Effector memory CD8-positive, alpha-beta T cell (primary cell): Measurements from ENCODE around the gene GCLM.

Experiments
- ATAC-seq: fragments of 150-1000 bp; cut with Tn5 transposase; replicated peaks from 2 replicates; pipeline ENCODE4 v1.10.0; 2021; ENCODE audit warnings: mild to moderate bottlenecking, moderate library complexity
- DNase-seq, 3 experiments: peaks; one replicate each; pipeline ENCODE4 v3.0.0; 2021
- H3K27ac Mint-ChIP-seq, 2 donors: one replicate each; pipeline ENCODE4 v1.8.0; 2022; ENCODE audit warnings: mild to moderate bottlenecking in 2 of 2, mixed read lengths in 2 of 2, moderate library complexity in 2 of 2
- H3K27me3 Mint-ChIP-seq, 2 donors: one replicate each; pipeline ENCODE4 v1.8.0; 2022; ENCODE audit warnings: mixed read lengths in 2 of 2
- H3K36me3 Mint-ChIP-seq: one replicate; pipeline ENCODE4 v1.8.0; 2022; ENCODE audit warnings: mild to moderate bottlenecking, moderate library complexity, mixed read lengths; ENCODE audit not compliant: insufficient read depth
- H3K4me1 Mint-ChIP-seq, 2 donors: one replicate each; pipeline ENCODE4 v1.8.0; 2022; ENCODE audit warnings: low read depth in 2 of 2, mixed read lengths in 2 of 2
- H3K4me3 Mint-ChIP-seq, 2 donors: one replicate each; pipeline ENCODE4 v1.8.0; 2022; ENCODE audit warnings: mild to moderate bottlenecking in 2 of 2, mixed read lengths in 2 of 2, moderate library complexity in 2 of 2
- H3K9me3 Mint-ChIP-seq, 2 donors: one replicate each; pipeline ENCODE4 v1.8.0; 2022; ENCODE audit warnings: mixed read lengths in 2 of 2

The GCLM gene

DNA sequence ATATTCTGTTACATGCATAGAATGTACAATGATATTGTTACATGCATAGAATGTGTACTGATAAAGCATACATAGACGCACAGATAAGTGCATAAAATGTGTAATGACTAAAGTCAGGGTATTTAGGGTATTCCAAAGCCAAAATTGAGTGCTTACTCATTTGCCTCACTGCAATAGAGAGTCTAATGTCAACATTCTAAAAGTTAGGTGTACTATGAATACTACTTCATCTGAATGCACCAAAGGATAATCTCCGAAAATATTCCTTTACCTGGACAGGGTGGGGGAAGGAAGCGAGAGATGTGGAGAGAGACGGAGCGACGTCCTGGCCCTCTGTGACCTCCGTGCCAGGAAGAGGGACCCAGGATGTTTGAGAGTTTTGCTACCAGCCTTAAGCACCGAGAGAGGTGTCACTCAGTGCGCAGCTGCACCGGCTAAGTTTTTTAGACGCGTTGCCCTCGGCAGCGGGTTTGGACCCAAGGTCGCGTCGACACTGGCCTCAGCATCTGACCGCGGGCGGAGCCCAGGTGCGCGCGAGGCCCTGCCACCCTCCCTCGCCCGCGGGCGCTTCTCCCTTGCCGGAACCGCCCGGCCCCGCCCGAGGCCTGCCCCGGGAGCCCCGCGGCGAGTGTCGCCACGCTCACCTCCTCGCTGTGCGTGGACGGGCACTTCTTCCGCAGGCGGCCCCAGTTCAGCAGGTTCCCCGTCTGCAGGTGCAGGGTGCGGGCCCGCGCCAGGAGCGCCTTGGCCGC, 660 bp downstream of the GCLM start:
- Mint-ChIP-seq H3K36me3 (peaks cover 15% of the 10 kb centered on the region), H3K4me3 (peak overlapping the region; percentile 84 to 89), H3K9me3 (no peaks in the 10 kb centered on the region), H3K27ac (peak overlapping the region; percentile 88 to 89), H3K27me3 (no peaks in the 10 kb centered on the region), H3K4me1 (peaks cover 27 to 40% of the 10 kb centered on the region in 2 donors)
- ATAC-seq (peak; percentile 46), DNase-seq (peak; percentile 42 to 47 (median 46))

- H3K27me3 Mint-ChIP-seq = no peaks in the 10 kb centered on the region
- DNase-seq (no peak), ATAC-seq (no peak)
- H3K4me3 Mint-ChIP-seq = peak overlapping the region; percentile 62 to 84
- peaks cover 27 to 40% of the 10 kb centered on the region in 2 donors for H3K4me1 Mint-ChIP-seq
- H3K27ac Mint-ChIP-seq = peak overlapping the region in 1 of 2 donors; percentile 88
- no peaks in the 10 kb centered on the region for H3K9me3 Mint-ChIP-seq
- peaks cover 15% of the 10 kb centered on the region for H3K36me3 Mint-ChIP-seq
Observed at GRCh38 chr1:93907718-93908117, 1.5 kb downstream of the GCLM start.

DNA sequence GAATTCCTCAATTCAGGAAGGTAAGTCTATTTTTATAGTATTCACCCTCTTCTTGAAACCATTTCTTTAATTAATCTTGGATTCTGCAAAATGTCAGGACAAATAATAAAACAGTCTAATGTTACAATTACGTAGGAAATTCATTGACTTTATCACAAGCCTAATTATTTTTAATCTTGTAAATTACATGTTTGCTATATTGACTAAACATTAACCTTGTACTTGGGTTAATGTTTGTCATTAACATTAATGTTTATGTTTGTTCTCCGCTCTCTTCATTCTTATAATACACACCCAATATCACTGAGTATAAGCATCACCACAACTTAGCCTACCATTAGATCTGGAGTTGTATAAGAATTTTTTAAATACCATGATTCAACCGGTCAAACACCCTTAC, 2.8 kb downstream of the GCLM start:
- Mint-ChIP-seq H3K4me3 (peak overlapping the region in 1 of 2 donors; percentile 84), H3K36me3 (peaks cover 15% of the 10 kb centered on the region), H3K9me3 (no peaks in the 10 kb centered on the region), H3K27me3 (no peaks in the 10 kb centered on the region), H3K27ac (peak overlapping the region in 1 of 2 donors; percentile 49), H3K4me1 (peaks cover 28 to 40% of the 10 kb centered on the region in 2 donors)
- ATAC-seq = no peak
- no peak for DNase-seq

GRCh38 chr1:93905734-93906133, 3.5 kb downstream of the GCLM start:
- H3K4me3 Mint-ChIP-seq = no peak overlapping the region
- ATAC-seq (no peak), DNase-seq (no peak)
- peaks cover 28 to 40% of the 10 kb centered on the region in 2 donors for H3K4me1 Mint-ChIP-seq
- H3K27me3 Mint-ChIP-seq = no peaks in the 10 kb centered on the region
- no peaks in the 10 kb centered on the region for H3K9me3 Mint-ChIP-seq
- H3K36me3 Mint-ChIP-seq = peaks cover 20% of the 10 kb centered on the region
- peak overlapping the region; percentile 49 to 75 for H3K27ac Mint-ChIP-seq

GRCh38 chr1:93905051-93905450, 4.2 kb downstream of the GCLM start:
- H3K36me3 Mint-ChIP-seq = peaks cover 18% of the 10 kb centered on the region
- H3K9me3 Mint-ChIP-seq = no peaks in the 10 kb centered on the region
- ATAC-seq (no peak), DNase-seq (no peak)
- peak overlapping the region; percentile 80 to 83 for H3K27ac Mint-ChIP-seq
- H3K4me1 Mint-ChIP-seq = peaks cover 26 to 39% of the 10 kb centered on the region in 2 donors
- no peaks in the 10 kb centered on the region for H3K27me3 Mint-ChIP-seq
- peak overlapping the region; percentile 42 to 65 for H3K4me3 Mint-ChIP-seq

- peak; percentile 17 for ATAC-seq
- Mint-ChIP-seq H3K4me3 (peak overlapping the region; percentile 42 to 65), H3K36me3 (peaks cover 16% of the 10 kb centered on the region), H3K27me3 (no peaks in the 10 kb centered on the region), H3K9me3 (no peaks in the 10 kb centered on the region), H3K27ac (peak overlapping the region; percentile 80 to 83), H3K4me1 (peaks cover 21 to 34% of the 10 kb centered on the region in 2 donors)
- DNase-seq = no peak
Observed at GRCh38 chr1:93904228-93904627, 5.0 kb downstream of the GCLM start.

DNA sequence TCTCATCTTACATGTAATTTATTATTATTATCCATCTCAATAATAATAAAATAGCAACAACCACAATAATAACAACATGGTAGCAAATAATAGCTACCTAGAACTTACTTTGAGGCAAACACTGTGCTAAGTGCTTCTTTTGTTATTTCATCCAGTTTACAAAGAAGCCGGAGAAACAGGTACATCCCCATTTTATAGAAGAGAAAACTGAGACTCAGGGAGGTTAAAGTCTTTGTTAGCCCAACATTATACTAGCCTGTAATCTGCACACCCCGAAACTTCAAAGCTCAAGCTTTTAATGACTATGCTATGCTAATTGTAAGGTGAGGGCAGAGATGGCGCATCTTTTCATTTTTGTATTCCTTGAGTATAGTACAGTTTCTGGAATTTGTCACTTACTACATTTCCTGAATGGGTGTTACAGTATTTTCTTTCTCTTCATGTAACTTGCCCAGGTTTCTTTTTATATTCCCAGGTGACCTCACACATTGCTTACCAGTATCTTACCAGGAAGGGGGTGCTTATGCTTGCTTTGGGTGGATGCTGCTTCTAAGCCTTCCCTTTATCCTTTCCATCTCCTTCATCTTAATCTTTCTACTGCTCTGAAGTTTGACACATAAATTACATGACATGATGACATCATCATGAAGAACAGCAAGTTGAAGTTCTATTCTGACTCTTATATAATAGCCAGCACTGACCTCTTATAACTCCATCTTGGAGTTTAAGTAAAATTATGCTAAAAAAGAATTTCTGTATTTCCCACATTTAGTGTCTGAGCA, 8.3 kb downstream of the GCLM start:
- Mint-ChIP-seq H3K27me3 (no peaks in the 10 kb centered on the region), H3K36me3 (peaks cover 28% of the 10 kb centered on the region), H3K9me3 (no peaks in the 10 kb centered on the region), H3K27ac (peak overlapping the region in 1 of 2 donors; percentile 17), H3K4me1 (peaks cover 8 to 12% of the 10 kb centered on the region in 2 donors), H3K4me3 (no peak overlapping the region)
- no peak for DNase-seq
- no peak for ATAC-seq

DNA sequence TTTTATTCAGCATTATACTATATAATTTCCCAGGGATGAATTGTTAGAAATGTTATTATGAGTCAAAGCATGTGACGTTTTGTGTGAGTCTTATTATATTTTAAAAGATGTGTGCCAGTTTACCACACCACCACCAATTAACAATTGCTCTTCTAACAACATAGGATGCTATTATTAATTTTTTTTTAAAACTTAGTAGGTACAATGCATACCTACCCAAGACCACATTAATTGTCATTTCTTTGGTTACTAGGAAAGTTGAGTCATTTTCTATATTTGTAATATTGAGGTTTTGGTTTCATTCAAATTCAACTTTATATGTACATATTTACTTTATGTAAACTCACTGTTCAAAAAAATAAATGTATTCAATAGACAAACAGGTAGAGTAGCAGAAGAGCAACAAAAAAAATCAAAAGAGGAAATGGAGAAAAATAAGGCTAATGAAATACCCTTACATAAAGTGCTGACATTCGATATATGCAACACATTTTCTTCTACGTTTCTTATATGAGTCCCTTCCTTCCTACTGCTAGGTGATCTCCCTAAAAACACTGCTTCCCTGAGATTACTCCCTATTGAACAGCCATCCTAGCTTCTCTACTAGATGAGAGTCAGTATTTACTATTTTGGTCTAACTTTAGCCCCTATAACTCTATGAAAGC, 9.6 kb downstream of the GCLM start:
- no peak overlapping the region for H3K27ac Mint-ChIP-seq
- ATAC-seq = no peak
- H3K9me3 Mint-ChIP-seq = no peaks in the 10 kb centered on the region
- no peaks in the 10 kb centered on the region for H3K27me3 Mint-ChIP-seq
- H3K4me1 Mint-ChIP-seq = peaks cover 6 to 9% of the 10 kb centered on the region in 2 donors
- no peak for DNase-seq
- H3K36me3 Mint-ChIP-seq = peaks cover 36% of the 10 kb centered on the region
- no peak overlapping the region for H3K4me3 Mint-ChIP-seq

GRCh38 chr1:93888900-93889299, 20.3 kb downstream of the GCLM start:
- H3K27ac Mint-ChIP-seq = no peak overlapping the region

GRCh38 chr1:93882269-93882668, 27.0 kb downstream of the GCLM start:
- Mint-ChIP-seq H3K9me3 (no peaks in the 10 kb centered on the region), H3K27ac (no peak overlapping the region), H3K36me3 (peaks cover 24% of the 10 kb centered on the region), H3K4me3 (no peak overlapping the region), H3K4me1 (peaks cover 12 to 16% of the 10 kb centered on the region in 2 donors), H3K27me3 (no peaks in the 10 kb centered on the region)
- DNase-seq (no peak), ATAC-seq (no peak)

More at GRCh38 chr1:93888900-93889299, 20.3 kb downstream of the GCLM start:
- peaks cover 34% of the 10 kb centered on the region for H3K36me3 Mint-ChIP-seq
- no peak overlapping the region for H3K4me3 Mint-ChIP-seq
- H3K27me3 Mint-ChIP-seq = no peaks in the 10 kb centered on the region
- no peaks in the 10 kb centered on the region for H3K4me1 Mint-ChIP-seq
- H3K9me3 Mint-ChIP-seq = no peaks in the 10 kb centered on the region
- ATAC-seq (no peak), DNase-seq (no peak)

GRCh38 chr1:93880731-93881130, 28.5 kb downstream of the GCLM start:
- H3K9me3 Mint-ChIP-seq = no peaks in the 10 kb centered on the region
- no peak overlapping the region for H3K4me3 Mint-ChIP-seq
- peaks cover 22 to 28% of the 10 kb centered on the region in 2 donors for H3K4me1 Mint-ChIP-seq
- no peaks in the 10 kb centered on the region for H3K27me3 Mint-ChIP-seq
- ATAC-seq (no peak), DNase-seq (no peak)
- peak overlapping the region in 1 of 2 donors; percentile 99 for H3K27ac Mint-ChIP-seq
- peaks cover 36% of the 10 kb centered on the region for H3K36me3 Mint-ChIP-seq

DNA sequence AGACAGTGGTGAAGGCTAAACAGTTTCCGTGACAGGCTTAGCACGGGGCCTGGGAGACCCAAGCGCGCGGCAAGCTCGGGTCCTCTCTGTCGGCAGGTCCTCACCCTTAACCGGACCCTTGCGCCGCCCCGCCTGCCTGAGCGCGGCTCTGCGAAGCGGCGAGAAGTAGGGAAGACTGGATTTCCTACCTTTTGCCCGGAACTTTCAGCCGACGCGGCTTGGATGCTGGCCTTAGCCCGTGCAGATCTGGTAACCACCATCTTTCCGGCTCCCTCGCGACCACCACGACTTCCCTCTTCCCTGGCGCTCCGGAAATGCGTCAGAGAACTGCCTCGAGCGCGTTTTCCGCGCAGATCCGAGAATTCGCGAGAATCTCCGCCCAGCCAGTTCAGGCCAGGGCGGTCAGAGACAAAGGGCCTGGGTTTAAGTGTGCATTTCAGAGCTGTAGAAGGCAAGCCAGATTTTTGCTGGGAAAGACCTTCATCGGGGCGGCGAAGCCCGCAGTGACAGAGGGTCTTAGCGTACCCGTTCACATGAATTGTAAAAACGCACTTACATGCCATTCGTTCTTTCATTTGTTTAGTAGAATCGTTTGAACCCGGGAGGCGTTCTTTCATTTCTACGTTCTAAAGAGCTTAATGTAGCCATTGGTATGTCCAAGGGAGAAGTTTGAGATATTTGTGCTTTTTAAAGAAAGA, 30.2 kb downstream of the GCLM start, which contains the start of gene DNTTIP2:
DNTTIP2 (minus strand) TSS at position 318 of the 698 bp plus-strand sequence; CDS start at position 260, 58 bp downstream.
- Mint-ChIP-seq H3K36me3 (peaks cover 51% of the 10 kb centered on the region), H3K27me3 (no peaks in the 10 kb centered on the region), H3K27ac (peak within 1 kb of the TSS; percentile 99), H3K4me1 (peaks cover 31 to 33% of the 10 kb centered on the region in 2 donors), H3K9me3 (no peaks in the 10 kb centered on the region), H3K4me3 (peak within 1 kb of the TSS; percentile 91 to 96)
- DNase-seq (peak; percentile 83 to 86 (median 85)), ATAC-seq (peak; percentile 87)

DNA sequence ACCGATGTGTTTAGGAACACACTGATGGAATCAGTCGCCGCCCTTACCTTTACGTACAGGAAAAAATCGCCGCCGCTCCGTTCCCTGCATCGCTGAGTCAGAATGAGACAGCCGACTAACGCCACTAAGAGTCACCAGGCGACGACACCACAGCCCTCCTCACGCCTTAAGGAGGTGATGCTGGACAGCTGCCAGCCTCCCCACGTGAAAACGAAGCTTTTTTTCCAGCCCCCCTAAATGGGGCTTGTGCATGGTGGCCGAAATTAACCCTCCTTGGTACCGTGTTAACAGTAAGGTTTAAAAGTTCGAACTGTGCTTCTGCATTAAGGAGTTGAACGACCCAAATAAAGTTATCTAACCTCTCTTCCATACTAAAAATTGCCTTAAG, 30.7 kb downstream of the GCLM start:
- peaks cover 31 to 35% of the 10 kb centered on the region in 2 donors for H3K4me1 Mint-ChIP-seq
- no peaks in the 10 kb centered on the region for H3K9me3 Mint-ChIP-seq
- H3K27me3 Mint-ChIP-seq = no peaks in the 10 kb centered on the region
- DNase-seq = peak; percentile 60 to 64 (median 64)
- H3K4me3 Mint-ChIP-seq = peak overlapping the region; percentile 91 to 96
- peaks cover 57% of the 10 kb centered on the region for H3K36me3 Mint-ChIP-seq
- peak overlapping the region; percentile 99 for H3K27ac Mint-ChIP-seq
- ATAC-seq = peak; percentile 73
